RPMI8226 (cell line): ENCODE measurements around the gene BMP2K.

ENCODE experiments used
- DNase-seq: peaks from one replicate; pipeline ENCODE4 v3.0.0-alpha.2; 2015

BMP2K gene

DNA sequence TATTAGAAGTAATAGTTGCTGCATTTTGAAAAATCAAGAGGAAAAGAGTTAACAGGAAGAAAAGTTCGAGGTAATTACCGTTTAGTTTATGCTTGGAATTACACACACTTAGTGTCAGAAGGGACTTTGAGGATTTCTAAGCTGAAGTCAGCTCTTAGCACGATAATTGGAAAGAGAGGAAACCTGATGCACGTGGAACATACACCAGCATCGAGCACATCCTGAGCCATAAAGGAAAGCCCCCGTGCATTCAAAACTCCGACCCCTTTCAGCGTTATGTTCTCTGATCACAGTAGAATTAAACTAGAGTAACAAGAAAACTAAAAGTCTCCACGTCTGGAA is 163.5 kb downstream of the BMP2K start:
- DNase-seq = no peak

DNA sequence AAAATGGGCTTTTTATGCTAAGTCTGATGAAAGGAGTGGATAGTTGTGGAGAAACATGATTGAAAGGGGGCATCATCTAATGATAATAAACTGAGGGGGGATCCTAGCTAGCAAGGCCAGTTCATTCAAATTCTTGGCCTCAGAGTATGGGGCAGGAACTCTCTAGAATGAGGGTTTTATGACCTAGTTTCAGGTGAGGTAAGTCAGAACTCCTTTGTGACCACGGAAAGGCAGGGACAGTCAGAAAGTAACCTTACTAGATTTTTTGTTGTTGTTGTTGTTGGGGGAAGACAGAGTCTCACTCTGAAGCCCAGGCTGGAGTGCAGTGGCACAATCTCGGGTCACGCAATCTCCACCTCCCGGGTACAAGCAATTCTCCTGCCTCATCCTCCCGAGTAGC is 164.6 kb downstream of the BMP2K start:
- no peak for DNase-seq

DNA sequence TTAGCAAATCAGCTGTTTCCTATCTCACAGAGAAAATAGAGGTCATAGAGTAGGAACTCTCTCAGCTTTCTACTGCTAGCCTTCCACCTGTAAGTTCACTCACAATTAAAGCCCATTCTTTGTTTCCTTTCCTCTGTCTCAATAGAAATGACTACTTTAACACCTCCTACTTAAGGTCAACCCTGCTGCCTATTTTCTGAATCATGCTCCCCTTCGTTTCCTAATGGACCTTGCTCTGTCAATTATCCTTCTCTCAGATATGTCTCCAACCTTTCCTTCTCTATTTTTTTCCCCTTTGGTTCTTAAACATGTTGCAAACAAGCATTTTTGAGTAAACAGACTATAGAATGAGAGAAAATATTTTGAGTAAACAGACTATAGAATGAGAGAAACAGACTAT is 168.2 kb downstream of the BMP2K start:
- DNase-seq = no peak

DNA sequence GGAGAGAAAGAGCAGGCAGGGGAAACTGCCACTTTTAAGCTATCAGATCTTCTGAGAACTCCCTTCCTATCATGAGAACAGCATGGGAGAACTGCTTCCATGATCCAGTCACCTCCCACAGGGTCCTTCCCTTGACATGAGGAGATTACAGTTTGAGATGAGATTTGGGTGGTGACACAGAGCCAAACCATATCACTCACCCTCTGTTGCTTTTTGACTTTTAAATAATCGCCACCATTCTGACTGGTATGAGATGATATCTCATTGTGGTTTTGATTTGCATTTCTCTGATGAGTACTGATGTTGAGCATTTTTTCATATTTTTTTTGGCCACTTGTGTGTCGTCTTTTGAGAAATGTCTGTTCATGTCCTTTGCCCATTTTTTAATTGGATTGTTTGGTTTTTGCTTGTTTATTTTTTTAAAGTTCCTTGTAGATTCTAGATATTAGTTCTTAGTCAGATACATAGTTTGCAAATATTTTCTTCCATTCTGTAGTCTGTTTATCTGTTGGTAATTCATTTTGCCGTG is 169.6 kb downstream of the BMP2K start:
- DNase-seq = no peak

DNA sequence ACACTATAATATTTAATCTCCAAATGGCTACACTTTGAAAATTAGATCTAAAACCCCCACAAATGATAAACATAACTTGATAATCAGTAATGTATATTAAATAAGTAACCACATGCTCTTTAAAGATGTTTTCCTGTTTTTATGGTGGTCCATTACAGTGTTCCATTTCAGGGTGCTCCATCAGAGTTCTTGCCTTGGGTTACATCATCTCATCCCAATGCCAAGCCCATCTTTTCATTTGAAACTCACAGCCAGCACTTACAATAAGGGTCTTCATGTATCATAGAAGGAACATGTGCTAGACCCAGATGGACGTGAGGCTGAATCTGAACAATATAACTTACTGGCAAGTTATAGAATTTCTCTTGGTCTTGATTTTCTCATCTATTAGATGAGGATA is 173.6 kb downstream of the BMP2K start:
- DNase-seq = no peak

DNA sequence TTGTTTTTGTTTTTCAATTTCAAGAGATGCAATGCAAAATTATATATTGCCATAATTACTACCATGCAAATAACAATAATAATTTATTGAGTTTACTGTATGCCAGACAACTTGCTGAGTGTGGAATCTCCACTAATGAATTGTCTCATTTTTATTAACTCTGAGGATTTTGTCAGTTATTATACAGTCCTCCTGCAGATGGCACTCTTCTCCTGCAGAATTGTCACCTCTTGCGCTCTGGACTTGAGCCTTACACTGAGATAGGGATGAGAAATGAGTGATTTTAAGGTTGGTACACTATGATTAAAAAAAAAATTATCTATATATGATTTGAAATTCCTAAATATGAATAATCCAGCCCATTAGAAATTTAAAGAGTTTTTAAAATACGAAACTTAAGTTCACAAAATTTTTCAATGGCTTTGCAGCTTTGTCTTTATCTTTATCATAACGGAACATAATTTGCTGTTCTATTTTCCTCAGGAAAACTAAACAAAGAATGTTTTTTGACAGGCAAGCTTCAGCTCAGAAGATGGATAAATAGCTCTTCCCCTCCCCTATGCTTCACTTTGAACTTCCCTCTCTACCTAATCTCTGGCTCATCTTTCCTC is 175.8 kb downstream of the BMP2K start:
- peak; percentile 48 for DNase-seq

DNA sequence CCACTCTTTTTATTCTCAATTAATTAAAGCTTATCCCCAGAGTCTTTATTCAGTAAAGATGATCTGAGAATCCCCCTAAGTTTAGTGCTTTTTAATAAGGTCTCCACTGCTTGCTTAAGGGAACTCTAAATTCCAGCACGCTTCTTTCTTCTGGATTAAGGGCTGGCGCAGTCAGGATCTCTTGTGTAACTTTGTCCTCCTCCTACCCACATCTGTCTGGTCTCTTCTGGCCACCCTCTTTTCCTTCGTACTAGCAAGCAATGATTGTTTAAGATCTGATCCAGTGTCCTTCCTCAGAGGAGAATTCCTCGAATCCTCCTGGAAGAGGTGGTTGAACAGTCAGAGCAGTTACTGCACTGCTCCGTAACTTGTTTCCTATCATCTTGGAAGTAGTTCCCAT is 177.1 kb downstream of the BMP2K start:
- DNase-seq = no peak

DNA sequence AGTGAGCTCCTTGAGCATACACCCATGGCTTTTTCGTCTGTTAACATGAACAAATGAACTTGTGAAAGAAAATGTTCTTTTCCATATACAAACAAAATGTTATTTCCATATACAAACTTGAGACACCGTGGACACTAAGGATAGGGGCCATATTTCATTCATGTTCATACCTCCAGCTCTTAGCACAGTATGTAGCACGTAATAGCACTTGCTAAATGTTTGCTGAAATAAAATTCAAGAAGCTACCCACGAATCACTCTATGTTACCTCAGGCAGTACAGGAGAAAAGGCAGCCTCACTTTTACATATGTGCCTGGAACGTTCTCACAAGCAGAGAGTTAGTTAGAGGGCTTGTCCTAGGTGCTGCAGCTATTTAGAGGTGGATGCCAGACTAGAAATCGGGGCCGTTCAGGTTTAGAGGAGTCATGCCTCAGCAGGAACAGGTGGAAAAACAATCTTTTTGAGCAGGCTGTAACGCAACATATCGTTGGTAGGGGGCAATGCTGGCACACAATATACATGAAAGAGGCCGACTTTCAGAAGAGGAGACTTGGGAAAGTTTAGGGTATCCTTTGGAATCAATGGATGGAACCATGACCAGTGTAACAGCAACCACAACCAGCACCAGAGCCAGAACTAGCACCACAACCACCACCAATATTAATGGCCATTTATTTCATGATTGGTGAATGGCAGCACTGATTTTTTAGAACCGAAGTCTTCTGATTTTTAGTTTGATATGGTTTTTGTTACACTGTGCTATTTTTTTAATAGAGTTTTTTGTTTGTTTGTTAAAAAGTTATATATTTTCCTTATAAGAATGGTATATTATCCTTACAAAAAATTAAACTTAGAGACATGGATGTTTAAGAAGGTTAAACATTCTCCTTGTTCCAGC is 177.9 kb downstream of the BMP2K start:
- peak; percentile 10 for DNase-seq

DNA sequence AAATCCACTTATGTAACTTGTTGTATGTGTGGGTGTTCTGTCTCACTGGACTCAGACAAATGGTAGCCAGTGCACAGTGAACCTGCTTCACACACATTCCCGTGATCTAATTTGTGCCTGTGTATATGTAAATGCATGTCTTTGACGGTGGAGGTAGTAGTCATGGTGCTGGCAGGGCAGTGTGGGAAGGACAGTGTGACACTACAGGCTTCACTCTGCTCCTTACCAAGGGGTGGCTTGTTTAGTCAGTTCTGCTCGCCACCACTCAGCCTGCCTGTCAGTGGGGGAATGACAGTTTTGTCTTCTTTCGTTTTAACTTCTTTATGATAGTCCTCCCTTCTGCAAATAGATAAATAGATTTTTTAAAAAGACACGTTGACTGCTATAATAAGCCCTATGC is 180.8 kb downstream of the BMP2K start:
- no peak for DNase-seq

DNA sequence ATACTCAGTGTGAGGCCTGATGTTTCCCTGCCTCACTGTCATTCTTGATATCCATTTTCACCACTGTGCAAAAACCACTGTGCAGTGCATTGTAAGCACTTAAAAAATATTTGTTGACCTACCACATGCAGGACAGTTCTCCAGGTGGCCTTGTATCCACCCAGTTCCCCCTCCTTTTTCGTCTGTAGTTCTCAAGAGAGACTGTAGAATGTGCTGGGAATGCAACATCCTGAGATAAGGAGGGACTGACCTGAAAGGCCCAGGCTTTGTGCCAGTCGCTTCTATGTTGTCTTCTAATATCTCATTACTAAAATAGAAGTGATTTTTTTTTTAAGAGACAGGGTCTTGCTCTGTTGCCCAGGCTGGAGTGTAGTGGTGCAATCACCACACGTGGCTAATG is 184.8 kb downstream of the BMP2K start:
- no peak for DNase-seq
